Stimulated activated CD4-positive, alpha-beta T cell treated with anti-CD3 and anti-CD28 coated beads, TNF-alpha, amount 100 ng/mL, for 48 hours (primary cell): ENCODE data around the gene CHPF.

Experiments
- DNase-seq, 3 donors: peaks; one replicate each; pipeline ENCODE4 v3.0.0-alpha.2; 2020; ENCODE audit warnings: low read depth in 3 of 3

The CHPF gene

GRCh38 chr2:219533930-219534661 is 9.5 kb downstream of the CHPF start:
- no peak for DNase-seq

GRCh38 chr2:219532378-219532649 is 11.3 kb downstream of the CHPF start:
- no peak for DNase-seq

- DNase-seq: no peak
Observed at GRCh38 chr2:219531639-219532377, 11.8 kb downstream of the CHPF start.

GRCh38 chr2:219530048-219530963 is 13.3 kb downstream of the CHPF start:
- DNase-seq: peak; percentile 72 to 82 (median 81)

- no peak for DNase-seq
Observed at GRCh38 chr2:219527472-219527871, 16.1 kb downstream of the CHPF start.

- DNase-seq: no peak
Observed at GRCh38 chr2:219527076-219527394, 16.6 kb downstream of the CHPF start.

GRCh38 chr2:219526320-219527075 is 17.1 kb downstream of the CHPF start:
- no peak for DNase-seq

GRCh38 chr2:219525533-219526232 is 17.9 kb downstream of the CHPF start:
- DNase-seq: no peak

GRCh38 chr2:219524817-219525216 is 18.8 kb downstream of the CHPF start:
- no peak for DNase-seq

- DNase-seq: no peak
Observed at GRCh38 chr2:219523031-219523671, 20.5 kb downstream of the CHPF start.

- no peak for DNase-seq
Observed at GRCh38 chr2:219522111-219523030, 21.2 kb downstream of the CHPF start.

- DNase-seq: no peak
Observed at GRCh38 chr2:219521066-219521880, 22.3 kb downstream of the CHPF start.

GRCh38 chr2:219520079-219520478 is 23.5 kb downstream of the CHPF start:
- DNase-seq: no peak

GRCh38 chr2:219519526-219519916 is 24.1 kb downstream of the CHPF start:
- DNase-seq: no peak

- no peak for DNase-seq
Observed at GRCh38 chr2:219517954-219518778, 25.4 kb downstream of the CHPF start.

GRCh38 chr2:219516888-219517287 is 26.7 kb downstream of the CHPF start:
- no peak for DNase-seq

GRCh38 chr2:219515874-219516629 is 27.6 kb downstream of the CHPF start:
- no peak for DNase-seq
